HG03571 (cell line): ENCODE measurements around the gene STAT3.
"Not testable (repeated sequence)": the region's sequence is repeated elsewhere in the genome, so short reads cannot be mapped to it uniquely, and the experiment has no call there.

Source experiments
- ATAC-seq: cut with Tn5 transposase; IDR thresholded peaks from one replicate; pipeline ENCODE4 v1.9.1; 2021; ENCODE audit not compliant: unreplicated experiment

Gene STAT3

DNA sequence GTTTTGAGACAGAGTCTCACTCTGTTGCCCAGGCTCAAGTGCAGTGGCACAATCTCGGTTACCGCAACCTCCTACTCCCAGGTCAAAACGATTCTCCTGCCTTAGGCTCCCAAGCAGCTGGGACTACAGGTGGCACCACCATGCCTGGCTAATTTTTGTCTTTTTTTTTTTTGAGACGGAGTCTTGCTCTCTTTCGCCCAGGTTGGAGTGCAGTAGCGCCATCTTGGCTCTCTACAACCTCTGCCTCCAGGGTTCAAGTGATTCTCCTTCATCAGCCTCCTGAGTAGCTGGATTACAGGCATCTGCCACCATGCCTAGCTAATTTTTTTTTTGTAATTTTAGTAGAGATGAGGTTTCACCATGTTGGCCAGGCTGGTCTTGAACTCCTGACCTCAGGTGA is 70.3 kb downstream of the STAT3 start:
- not testable (repeated sequence) for ATAC-seq

DNA sequence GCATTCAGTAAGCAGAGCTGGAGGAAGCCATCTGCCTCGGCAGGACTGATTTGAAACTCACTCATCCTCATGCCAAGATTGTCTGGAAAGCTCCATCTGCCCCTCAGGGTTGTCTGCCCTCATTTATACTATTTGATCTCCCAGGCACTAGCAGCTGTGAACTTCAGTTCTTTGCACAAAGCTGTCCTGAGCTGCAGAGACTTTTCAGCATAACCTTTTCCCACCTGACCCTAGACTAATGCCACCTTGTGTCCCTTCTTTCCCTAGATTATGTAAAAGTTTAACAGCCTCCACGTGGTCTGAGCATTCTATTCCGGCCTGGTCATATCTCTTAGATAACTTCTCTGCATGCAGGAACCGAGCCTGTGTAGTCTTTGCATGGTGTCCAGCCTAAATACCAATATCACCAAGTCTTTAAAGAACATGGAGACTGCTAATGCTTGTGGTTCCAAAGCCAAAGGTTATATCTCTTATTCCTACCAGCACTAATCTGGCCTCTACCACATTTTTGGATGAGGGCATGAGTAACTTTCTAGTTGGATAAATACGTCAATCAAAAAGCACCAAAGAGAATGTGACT is 70.9 kb downstream of the STAT3 start:
- ATAC-seq: no peak

DNA sequence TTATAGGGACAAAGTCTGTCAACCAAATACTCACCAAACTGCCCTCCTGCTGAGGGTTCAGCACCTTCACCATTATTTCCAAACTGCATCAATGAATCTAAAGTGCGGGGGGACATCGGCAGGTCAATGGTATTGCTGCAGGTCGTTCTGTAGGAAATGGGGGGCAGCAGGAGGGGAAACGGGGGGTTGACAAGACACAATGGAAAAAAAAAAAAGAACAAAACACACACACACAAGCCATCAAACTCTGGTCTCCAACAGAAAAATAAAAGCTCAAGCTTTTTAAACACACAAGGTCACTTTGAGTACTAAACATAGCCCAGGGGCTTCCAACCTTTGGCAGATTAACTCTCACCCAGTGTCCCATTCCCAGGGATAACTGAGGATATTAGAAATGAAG is 71.5 kb downstream of the STAT3 start:
- no peak for ATAC-seq

DNA sequence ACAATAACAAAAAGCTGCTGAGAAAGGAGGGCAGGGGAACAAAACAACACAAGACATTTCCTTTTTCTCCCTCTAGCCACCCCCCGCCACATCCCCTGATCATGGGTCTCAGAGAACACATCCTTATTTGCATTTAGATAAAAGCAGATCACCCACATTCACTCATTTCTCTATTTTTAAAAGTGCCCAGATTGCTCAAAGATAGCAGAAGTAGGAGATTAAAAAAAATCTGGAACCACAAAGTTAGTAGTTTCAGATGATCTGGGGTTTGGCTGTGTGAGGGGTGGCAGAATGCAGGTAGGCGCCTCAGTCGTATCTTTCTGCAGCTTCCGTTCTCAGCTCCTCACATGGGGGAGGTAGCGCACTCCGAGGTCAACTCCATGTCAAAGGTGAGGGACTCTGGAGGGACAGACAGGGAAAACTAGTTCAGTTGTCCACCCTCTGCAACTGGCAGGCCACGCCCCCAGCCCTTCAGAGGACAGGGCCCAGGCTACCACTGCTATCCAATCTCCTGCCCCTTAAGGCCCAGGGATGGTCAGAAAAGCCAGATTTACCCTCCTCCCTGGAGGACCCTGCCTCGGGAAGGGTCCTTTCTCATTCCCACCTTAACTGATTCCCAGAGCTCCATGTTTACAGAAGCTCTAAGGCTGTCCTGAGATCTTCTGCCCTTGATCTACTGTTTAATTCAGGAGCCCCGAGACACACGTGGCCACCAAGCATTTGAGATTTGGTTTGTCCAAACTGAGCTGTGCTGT is 72.7 kb downstream of the STAT3 start:
- peak; percentile 43 for ATAC-seq

DNA sequence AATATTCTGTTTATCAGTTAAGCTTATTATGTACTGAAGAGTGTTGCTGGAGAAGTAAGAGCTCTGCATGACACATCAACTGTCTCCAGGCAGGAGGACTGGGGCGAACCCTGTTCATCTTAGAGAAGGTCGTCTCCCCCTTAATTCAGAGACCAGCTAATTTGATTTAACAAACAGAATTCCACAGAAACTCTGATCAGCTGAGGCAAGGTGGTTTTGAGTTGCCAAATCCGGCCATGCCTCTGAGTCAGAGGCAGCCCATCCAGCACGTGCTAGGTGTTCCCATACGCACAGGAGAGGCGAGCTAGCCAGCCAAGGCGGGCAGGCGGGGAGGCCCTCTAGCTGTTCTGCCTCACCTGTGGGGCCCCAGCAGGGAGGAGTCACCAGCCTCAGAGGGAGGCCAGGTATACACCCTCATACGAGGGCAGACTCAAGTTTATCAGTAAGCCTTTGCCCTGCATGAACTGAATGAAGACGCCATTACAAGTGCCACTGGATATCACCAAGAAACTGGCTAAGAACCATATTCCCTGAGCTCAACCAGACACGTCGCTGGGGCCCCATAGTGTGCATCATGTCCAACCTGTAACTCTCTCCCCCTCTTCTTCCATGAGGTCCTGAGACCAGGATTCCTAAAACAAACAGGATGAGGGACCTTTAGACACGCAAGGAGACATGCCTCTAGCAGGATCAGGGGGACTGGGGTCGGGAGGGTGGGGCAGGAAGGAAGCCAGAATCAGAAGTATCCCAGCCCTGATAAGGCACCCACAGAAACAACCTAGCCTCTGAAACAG is 74.3 kb downstream of the STAT3 start:
- no peak for ATAC-seq

DNA sequence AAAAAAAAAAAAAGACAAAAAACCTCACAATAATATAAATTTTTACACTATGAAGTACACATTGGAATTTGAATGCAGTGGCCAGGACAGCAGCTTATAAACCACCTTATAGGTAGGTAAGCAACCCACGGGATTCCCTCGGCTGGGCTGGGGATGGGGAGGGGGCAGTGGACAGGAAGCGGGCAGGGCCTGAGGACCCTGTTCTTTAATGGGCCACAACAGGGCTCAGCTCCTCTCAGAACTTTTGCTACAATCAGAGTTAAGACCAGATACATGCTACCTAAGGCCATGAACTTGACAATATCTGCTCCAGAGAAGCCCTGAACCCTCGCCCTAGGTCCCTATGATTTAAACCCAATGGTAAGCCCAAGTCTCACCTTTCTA is 74.9 kb downstream of the STAT3 start:
- no peak for ATAC-seq

DNA sequence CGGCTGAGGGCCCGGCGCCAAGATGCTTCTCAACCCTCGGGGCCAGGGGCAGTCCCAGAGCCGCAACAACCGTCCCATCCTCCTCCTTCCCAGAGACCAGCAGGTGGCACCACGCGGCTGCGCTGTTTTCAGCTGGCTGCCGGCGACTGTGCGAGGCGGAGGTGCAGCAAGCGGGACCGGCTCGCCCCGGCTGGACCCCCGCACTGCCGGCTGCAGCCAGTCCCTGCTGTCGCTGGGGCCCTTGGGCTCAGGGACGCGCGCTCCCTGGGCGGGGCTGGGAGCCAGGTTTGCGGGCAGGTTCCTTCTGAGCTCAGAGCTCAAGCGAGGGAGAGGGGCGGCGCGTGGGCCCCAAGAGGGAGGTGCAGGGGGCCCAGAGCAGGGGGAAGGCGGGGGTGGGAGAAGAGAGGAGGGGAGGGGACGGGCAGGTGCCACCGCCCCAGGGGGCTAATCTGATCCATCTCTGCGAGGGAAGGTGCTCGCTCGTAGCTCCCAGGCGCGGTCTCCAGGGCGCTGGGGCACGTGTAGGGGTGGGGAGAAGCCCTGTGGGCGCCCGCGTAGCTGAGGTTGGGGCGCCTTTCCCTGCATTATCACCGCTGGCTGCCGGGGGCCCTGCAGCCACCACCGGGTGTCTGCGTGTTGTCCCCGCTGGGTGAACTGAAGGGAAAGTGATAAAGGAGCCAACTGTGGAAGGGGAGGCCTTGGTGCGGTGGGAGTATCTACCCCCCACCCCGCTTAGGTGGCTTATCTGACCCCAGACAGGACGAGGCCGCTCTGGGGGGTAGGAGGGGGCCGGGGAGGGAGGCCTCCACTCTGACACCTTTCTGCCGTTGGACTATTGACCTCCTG is 75.7 kb downstream of the STAT3 start:
- ATAC-seq: no peak

DNA sequence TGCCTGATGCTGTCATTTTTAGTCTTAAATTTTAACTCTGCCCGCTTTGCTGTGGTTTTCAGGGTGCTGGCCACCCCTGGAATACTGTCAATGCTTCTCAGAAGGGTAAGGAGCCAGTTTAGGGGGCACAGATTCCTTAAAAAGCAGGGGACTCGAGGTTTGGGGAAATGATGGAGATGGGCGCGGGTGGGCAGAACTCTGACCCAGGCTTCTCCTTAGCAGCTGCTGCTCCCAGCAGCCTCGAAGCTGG is 76.3 kb downstream of the STAT3 start:
- ATAC-seq: no peak

DNA sequence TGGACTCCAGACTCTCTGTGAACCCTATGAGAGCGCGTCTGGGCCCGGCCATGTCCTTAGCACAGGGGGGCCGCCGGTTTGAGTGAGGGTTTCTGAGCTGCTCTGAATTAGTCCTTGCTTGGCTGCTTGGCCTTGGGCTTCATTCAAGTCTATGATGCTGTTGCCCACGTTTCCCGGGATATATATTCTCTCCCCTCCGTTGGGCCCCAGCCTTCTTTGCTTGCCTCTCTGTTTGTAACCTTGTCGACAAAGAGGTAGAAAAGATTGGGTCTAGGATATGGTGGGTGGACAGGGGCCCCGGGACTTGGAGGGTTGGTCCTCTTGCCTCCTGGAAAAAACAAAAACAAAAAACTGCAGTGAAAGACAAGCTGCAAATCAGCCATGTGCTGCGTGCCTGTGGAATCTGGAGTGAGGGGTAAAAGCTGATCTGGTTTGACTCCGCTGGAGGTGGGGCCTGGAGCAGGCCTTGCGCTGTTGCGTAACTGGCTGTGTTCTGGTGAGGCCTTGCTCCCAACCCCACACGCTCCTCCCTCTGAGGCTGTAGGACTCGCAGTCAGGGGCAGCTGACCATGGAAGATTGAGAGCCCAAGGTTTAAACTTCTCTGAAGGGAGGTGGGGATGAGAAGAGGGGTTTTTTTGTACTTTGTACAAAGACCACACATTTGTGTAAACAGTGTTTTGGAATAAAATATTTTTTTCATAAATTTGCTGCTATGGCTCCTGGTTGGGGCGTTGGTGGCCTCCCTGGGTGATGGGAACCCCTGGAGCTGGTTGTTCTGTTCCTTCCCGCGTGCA is 76.8 kb downstream of the STAT3 start:
- ATAC-seq: no peak

DNA sequence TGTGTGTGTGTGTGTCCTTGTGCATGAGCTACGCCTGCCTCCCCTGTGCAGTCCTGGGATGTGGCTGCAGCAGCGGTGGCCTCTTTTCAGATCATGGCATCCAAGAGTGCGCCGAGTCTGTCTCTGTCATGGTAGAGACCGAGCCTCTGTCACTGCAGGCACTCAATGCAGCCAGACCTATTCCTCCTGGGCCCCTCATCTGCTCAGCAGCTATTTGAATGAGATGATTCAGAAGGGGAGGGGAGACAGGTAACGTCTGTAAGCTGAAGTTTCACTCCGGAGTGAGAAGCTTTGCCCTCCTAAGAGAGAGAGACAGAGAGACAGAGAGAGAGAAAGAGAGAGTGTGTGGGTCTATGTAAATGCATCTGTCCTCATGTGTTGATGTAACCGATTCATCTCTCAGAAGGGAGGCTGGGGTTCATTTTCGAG is 77.4 kb downstream of the STAT3 start:
- ATAC-seq: no peak

DNA sequence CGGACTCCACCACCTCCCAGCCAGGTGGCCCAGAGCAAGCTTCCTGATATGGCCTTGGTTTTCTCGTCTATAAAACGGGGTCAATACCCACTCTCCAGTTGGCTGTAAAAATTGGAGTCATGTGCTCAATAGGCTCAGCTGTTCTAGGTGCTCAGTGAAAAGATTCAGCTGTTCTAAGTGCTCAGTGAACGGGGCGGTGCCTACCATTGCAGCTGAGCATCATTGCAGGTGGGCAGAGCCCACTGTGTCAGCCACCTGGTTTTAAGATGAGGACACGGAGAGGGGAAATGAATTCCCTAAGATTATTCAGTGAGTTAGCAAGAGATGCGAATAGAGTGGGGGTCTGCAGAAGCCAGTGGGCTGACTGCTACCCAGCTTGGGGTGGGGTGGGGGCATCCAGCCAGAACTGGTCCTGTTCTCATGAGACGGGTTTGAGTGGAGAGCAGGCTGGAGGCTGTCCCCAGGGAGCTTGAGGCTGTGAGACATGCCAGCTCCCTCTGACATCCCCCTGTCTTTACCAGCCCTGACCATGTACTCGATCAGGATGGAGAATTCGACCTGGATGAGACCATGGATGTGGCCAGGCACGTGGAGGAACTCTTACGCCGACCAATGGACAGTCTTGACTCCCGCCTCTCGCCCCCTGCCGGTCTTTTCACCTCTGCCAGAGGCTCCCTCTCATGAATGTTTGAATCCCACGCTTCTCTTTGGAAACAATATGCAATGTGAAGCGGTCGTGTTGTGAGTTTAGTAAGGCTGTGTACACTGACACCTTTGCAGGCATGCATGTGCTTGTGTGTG is 78.1 kb downstream of the STAT3 start:
- no peak for ATAC-seq

DNA sequence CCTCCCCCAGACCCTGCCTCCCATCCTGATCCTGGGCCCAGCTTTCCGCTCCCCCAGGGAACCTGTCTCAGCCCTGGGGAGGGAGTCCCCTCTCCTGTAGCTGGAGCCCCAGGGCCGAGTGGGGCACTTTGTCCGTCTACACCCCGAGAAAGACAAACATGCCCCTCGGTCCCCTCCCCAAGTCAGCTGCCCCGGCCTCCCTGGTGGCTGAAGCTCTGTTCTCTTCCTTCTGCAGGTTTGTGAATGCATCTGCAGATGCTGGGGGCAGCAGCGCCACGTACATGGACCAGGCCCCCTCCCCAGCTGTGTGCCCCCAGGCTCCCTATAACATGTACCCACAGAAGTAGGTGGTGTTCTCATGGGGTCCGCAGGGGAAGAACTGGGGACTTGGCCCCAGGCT is 79.1 kb downstream of the STAT3 start:
- ATAC-seq: no peak

DNA sequence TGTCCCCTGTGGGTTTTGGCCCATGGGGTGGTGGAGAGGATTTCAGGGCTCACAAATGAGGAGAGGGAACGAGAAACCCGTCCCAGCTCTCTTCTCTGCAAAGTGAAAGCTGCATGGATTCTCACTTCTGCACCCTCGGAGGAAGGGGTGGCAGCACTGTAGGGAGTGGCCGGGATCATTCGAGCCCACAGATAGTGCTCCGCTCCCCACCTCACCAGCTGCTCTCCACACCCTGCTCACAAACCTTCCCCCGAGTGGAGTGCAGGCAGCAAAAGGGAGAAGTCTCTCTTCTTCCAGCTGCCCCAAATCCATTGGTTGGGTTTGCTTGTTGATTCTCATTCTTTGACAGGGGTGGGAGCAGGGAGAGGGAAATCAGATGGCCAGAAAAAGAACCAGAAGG is 79.8 kb downstream of the STAT3 start:
- no peak for ATAC-seq

DNA sequence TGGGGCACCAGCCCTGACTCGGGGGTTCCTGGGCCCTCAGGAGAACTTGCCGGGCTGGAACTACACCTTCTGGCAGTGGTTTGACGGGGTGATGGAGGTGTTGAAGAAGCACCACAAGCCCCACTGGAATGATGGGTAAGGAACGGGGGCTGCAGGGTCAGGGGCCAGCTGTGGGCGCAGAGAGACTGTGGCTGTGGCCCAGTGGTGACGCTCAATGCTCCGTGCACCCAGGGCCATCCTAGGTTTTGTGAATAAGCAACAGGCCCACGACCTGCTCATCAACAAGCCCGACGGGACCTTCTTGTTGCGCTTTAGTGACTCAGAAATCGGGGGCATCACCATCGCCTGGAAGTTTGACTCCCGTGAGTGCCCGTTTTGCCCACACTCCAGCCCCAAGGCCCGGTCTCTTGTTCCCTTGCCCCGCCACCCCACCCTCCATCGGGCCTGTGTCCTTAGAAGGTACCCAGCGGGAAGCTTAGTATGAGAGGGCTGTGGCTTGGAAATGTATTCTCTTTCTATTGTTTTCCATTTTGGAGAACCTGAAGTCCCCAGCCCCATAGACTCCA is 80.8 kb downstream of the STAT3 start:
- no peak for ATAC-seq

DNA sequence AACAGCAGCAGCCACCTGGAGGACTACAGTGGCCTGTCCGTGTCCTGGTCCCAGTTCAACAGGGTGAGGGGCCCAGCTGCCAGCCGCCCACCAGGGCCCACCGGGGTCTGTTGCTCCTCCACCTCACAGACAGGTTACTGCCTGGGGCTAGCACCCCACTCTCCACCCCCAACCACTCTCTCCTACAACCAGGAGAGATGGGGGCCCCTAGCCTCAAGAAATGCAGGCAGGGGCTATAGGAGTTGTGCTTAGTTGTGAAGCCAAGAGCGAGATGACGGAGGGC is 81.9 kb downstream of the STAT3 start:
- no peak for ATAC-seq

DNA sequence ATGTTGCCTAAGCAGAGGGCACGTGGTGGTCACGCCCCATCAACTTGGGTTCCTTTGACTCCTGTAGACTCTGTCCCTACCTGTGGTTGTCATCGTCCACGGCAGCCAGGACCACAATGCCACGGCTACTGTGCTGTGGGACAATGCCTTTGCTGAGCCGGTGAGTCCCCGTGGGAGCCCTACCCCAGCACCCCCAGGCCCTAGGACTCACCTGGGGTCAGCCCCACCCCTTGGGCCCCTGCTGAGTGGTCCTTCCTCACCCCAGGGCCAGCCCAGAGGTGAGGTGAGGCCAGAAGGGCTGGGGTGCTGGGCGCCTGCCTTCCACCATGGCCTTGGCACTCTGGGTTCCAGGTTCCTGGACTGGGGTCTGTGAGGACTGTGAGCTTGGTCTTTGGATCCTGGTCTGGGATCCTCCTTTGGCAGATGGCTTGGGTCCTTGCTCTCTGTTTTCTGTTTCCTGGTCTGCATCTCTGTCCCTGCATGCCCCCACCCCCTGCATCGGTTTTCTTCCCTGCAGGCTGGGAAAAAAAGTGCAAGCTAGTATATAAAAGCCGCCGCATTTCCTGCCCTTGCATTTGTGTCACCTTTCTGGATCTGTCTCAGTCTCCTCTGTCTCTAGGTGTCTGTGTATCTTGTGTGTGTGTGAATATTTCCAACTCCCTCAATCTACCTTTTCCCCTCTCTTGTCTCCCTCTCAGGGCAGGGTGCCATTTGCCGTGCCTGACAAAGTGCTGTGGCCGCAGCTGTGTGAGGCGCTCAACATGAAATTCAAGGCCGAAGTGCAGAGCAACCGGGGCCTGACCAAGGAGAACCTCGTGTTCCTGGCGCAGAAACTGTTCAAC is 82.5 kb downstream of the STAT3 start:
- no peak for ATAC-seq

DNA sequence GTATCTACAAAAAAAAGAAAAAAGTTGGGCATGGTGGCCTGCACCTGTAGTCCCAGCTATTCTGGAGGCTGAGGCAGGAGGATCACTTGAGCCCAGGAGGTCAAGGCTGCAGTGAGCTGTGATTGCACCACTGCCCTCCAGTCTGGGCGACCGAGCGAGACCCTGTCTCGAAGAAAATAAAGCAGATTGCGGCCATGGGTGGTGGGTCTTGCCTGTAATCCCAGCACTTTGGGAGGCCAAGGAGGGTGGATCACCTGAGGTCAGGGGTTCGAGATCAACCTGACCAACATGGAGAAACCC is 83.3 kb downstream of the STAT3 start:
- not testable (repeated sequence) for ATAC-seq

DNA sequence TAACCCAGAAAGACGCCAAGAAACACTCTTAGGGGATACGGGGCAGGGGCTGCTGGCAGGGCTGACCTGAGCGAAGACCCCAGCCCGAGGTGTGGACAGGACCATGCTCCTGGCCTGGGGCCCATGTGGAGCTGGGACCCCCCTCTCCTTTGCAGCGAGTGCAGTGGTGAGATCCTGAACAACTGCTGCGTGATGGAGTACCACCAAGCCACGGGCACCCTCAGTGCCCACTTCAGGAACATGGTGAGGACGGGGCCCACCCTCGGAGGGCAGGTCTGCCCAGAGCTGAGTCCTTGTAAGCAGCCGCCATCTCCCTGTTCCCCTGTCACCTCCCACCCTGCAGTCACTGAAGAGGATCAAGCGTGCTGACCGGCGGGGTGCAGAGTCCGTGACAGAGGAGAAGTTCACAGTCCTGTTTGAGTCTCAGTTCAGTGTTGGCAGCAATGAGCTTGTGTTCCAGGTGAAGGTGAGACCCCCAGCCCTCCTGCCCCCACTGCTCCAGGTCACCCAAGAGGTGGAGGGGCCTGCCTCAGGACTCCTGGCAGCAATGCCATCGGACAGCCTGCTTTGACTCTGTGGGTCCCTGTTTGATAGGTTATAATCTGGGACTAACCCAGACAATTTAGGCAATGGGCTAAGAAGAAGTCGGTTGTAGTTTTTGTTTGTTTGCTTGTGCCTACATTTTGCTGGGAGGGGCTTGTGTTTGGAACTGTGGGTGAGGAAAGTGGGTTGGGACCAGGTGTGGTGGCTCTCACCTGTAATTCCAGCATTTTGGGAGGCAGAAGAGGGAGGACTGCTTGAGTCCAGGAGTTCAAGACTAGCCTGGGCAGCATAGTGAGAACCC is 83.8 kb downstream of the STAT3 start:
- no peak for ATAC-seq
